Suppressor macrophage treated with lipopolysaccharide for 4 hours (primary cell): ENCODE data around the gene XYLT1.

Experiments
- DNase-seq: peaks from one replicate; pipeline ENCODE4 v3.0.0-alpha.2; 2020

The XYLT1 gene

GRCh38 chr16:17454162-17454730, 16.5 kb downstream of the XYLT1 start:
- no peak for DNase-seq

- DNase-seq, result no peak
Measured at GRCh38 chr16:17453364-17454038, 17.3 kb downstream of the XYLT1 start.

GRCh38 chr16:17452922-17453321, 17.8 kb downstream of the XYLT1 start:
- DNase-seq, result no peak

- DNase-seq, result peak; percentile 80
Measured at GRCh38 chr16:17451843-17452242, 18.9 kb downstream of the XYLT1 start.

GRCh38 chr16:17450291-17450690, 20.5 kb downstream of the XYLT1 start:
- DNase-seq, result no peak

- peak; percentile 77 for DNase-seq
Measured at GRCh38 chr16:17448640-17449638, 21.8 kb downstream of the XYLT1 start.

GRCh38 chr16:17447101-17447569, 23.6 kb downstream of the XYLT1 start:
- no peak for DNase-seq

- DNase-seq, result no peak
Measured at GRCh38 chr16:17446661-17447060, 24.1 kb downstream of the XYLT1 start.

- DNase-seq, result no peak
Measured at GRCh38 chr16:17445421-17445820, 25.3 kb downstream of the XYLT1 start.

- no peak for DNase-seq
Measured at GRCh38 chr16:17444658-17445057, 26.1 kb downstream of the XYLT1 start.

- no peak for DNase-seq
Measured at GRCh38 chr16:17440131-17440530, 30.6 kb downstream of the XYLT1 start.

- DNase-seq, result no peak
Measured at GRCh38 chr16:17439580-17439979, 31.2 kb downstream of the XYLT1 start.

GRCh38 chr16:17437981-17438380, 32.8 kb downstream of the XYLT1 start:
- DNase-seq, result peak; percentile 55

GRCh38 chr16:17437127-17437720, 33.5 kb downstream of the XYLT1 start:
- no peak for DNase-seq

GRCh38 chr16:17435318-17435717, 35.4 kb downstream of the XYLT1 start:
- DNase-seq, result no peak

- no peak for DNase-seq
Measured at GRCh38 chr16:17433577-17434451, 36.9 kb downstream of the XYLT1 start.

GRCh38 chr16:17432901-17433576, 37.7 kb downstream of the XYLT1 start:
- DNase-seq, result no peak

GRCh38 chr16:17431968-17432625, 38.7 kb downstream of the XYLT1 start:
- DNase-seq, result no peak

GRCh38 chr16:17431012-17431411, 39.7 kb downstream of the XYLT1 start:
- no peak for DNase-seq

GRCh38 chr16:17426451-17426850, 44.3 kb downstream of the XYLT1 start:
- DNase-seq, result no peak

GRCh38 chr16:17424771-17425170, 46.0 kb downstream of the XYLT1 start:
- no peak for DNase-seq
